Activated naive CD8-positive, alpha-beta T cell treated with anti-CD3 and anti-CD28 coated beads, Interleukin-2, amount 10 ng/mL, durations not matched to agents 7 days and 5 days (primary cell): ENCODE results near the gene CSGALNACT2. TPM values are rescaled to one million over a fixed set of nuclear protein-coding genes. Genes with fewer than 3 reads are reported as not detected.
"Not testable (repeated sequence)": the region's sequence is repeated elsewhere in the genome, so short reads cannot be mapped to it uniquely, and the experiment has no call there.

Experiments
- ATAC-seq: fragments of 150-1000 bp; cut with Tn5 transposase; one replicate; pipeline ENCODE4 v1.10.0; 2021; ENCODE audit warnings: low read depth, moderate library complexity
- POLR2A ChIA-PET: fragments of 350-600 bp; sonication (Branson Sonifier 250); formaldehyde crosslinking; loops from one replicate; lab custom pipeline; 2021; ENCODE audit warnings: antibody characterized with exemption; lab: Charles Lee
- DNase-seq: peaks from one replicate; pipeline ENCODE4 v3.0.0; 2021
- H3K27ac Mint-ChIP-seq: one replicate; pipeline ENCODE4 v1.8.0; 2022; ENCODE audit warnings: mild to moderate bottlenecking, mixed read lengths
- H3K27me3 Mint-ChIP-seq: one replicate; pipeline ENCODE4 v1.8.0; 2022; ENCODE audit warnings: mild to moderate bottlenecking, moderate library complexity, mixed read lengths
- H3K36me3 Mint-ChIP-seq: one replicate; pipeline ENCODE4 v1.8.0; 2021; ENCODE audit warnings: mild to moderate bottlenecking, mixed read lengths
- H3K4me1 Mint-ChIP-seq: one replicate; pipeline ENCODE4 v1.8.0; 2021; ENCODE audit warnings: mixed read lengths
- H3K4me3 Mint-ChIP-seq: one replicate; pipeline ENCODE4 v1.8.0; 2022; ENCODE audit warnings: mild to moderate bottlenecking, moderate library complexity, mixed read lengths
- H3K9me3 Mint-ChIP-seq: one replicate; pipeline ENCODE4 v1.8.0; 2021; ENCODE audit warnings: mixed read lengths
- total RNA-seq, 2 experiments: library from RNA; stranded (reverse); gene quantifications; one replicate each; pipeline ENCODE4 v1.2.3, GENCODE V29; 2021

Gene CSGALNACT2
- total RNA-seq, 2 experiments from 2014 or later: 37.2 to 39.5 TPM

DNA sequence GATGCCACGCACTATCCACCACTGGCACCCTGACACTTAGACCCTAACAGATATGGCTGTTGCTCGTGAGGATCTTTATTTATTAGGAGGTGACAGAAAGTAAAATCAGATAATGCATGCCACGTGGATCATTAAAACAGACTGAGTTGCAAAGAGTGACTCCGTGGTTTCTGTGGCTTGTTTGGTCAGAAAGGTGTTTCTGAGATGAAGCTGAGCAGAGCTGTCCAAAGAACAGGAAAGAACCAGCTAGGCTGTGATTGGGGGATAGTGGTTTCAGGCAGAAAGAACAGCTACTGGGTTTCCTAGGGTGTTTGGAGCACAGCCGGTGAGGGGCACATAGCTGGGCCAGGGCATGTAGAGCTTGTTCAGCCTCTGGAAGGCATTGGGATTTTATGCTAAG lies 34.4 kb downstream of the CSGALNACT2 start:
- Mint-ChIP-seq H3K27ac (no peak overlapping the region), H3K36me3 (peaks cover 57% of the 10 kb centered on the region), H3K4me3 (no peak overlapping the region), H3K9me3 (no peaks in the 10 kb centered on the region), H3K4me1 (peaks cover 12% of the 10 kb centered on the region), H3K27me3 (no peaks in the 10 kb centered on the region)
- DNase-seq (no peak), ATAC-seq (no peak)
- POLR2A ChIA-PET: no interaction called here

DNA sequence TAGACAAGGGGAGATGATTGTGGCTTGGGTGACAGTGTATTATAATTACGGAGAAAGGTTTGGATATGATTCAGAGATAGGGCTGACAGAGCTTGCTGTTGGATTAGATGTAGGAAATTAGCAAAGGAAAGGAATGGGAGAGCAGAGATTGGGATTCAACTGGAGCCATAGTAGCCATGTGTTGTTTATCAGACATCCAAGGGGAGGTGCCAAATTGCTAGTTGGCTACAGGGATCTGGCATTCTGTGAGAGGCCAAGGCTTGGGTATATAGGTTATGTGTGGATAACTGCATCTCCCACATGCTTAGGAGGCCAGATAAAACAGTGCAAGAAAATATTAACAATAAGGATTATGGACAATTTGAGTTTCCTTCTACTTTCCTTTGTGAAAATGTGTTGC lies 34.9 kb downstream of the CSGALNACT2 start:
- Mint-ChIP-seq H3K27ac (peak overlapping the region; percentile 3), H3K36me3 (peaks cover 62% of the 10 kb centered on the region), H3K4me1 (peaks cover 12% of the 10 kb centered on the region), H3K4me3 (no peak overlapping the region), H3K27me3 (no peaks in the 10 kb centered on the region), H3K9me3 (no peaks in the 10 kb centered on the region)
- no peak for ATAC-seq
- no peak for DNase-seq
- POLR2A ChIA-PET: no interaction called here

DNA sequence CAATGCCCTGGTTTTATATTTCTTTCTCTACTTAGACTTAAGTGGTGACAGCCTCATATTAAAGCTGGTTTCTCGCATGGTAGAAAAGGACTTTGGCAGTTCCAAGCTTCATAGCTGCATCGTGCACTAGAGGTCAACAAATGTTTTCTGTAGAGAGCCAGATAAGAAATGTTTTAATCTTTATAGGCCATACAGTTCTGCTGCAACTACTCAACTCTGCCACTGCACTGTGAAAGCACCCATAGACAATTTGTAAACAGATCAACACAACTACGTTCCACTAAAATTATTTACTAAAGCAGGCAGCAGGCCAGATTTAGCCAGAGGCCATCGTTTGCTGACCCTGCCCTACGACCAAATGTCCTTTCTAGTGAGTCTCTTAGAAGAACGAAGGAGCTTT lies 36.7 kb downstream of the CSGALNACT2 start:
- H3K27me3 Mint-ChIP-seq: no peaks in the 10 kb centered on the region
- ATAC-seq (no peak), DNase-seq (no peak)
- no peak overlapping the region for H3K27ac Mint-ChIP-seq
- H3K4me1 Mint-ChIP-seq: peaks cover 12% of the 10 kb centered on the region
- no peak overlapping the region for H3K4me3 Mint-ChIP-seq
- H3K36me3 Mint-ChIP-seq: peaks cover 62% of the 10 kb centered on the region
- peaks cover 2% of the 10 kb centered on the region for H3K9me3 Mint-ChIP-seq
- POLR2A ChIA-PET: no interaction called here

DNA sequence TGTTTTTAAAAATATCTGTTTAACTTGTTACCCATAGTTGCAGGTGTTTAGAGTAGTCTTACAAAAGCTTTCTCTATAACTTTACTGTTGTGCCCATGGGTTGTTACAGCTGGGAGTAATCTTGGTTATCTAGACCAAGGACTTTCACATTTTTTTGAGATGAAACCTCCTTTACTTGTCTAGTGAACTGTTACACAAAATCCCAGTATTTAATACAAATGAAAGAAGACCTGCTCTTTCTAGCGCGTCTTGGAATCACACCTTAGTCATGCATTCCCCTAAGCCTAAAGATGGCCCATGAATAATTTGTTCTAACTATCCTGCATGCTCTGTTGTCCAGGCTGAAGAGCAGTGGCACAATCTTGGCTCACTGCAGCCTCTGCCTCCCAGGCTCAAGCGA lies 38.0 kb downstream of the CSGALNACT2 start:
- Mint-ChIP-seq H3K27me3 (no peaks in the 10 kb centered on the region), H3K4me3 (no peak overlapping the region), H3K4me1 (peaks cover 16% of the 10 kb centered on the region), H3K9me3 (peaks cover 2% of the 10 kb centered on the region), H3K36me3 (peaks cover 69% of the 10 kb centered on the region), H3K27ac (peak overlapping the region; percentile 27)
- ATAC-seq (no peak), DNase-seq (no peak)
- POLR2A ChIA-PET: interaction anchor here (0.5 kb wide), 1 partner anchor 156 kb away, joined by 3 read pairs; no protein-coding TSS in a partner anchor

DNA sequence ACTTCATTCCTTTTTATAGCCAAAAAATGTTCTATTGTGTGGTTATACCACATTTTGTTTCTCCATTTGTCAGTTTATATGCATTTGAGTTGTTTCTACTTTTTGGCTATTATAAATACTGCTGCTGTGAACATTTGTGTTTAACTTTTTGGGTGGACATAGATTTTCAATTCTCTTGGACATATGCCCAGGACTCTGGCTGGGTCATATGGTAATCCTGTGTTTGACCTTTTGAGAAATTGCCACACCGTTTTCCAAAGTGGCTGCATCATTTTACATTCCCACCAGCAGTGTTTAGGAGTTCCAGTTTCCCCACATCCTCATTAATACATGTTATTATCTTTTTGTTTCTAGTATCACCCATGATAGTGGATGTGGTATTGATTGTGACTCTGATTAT lies 39.4 kb downstream of the CSGALNACT2 start:
- Mint-ChIP-seq H3K27ac (no peak overlapping the region), H3K36me3 (peaks cover 69% of the 10 kb centered on the region), H3K9me3 (peaks cover 2% of the 10 kb centered on the region)

DNA sequence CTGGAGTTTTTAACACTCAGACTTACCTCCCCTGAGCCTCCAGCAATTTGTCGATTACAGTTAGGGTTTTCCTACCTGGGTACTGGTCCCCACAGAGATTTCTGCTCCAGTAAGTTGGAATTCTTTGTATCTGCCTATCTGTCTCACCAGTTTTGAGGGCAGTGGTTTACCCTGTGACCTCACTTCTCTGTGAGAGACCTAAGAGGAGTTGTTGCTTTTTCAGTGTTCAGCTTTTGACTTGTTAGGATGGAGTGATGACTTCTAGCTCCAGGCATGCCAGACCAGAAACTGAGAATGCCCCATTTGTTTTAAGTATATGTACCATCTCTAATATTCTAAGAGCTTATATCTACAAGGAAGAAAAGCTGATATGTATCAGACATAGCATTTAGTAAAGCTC lies 42.9 kb downstream of the CSGALNACT2 start:
- POLR2A ChIA-PET: no interaction called here
- Mint-ChIP-seq H3K4me1 (peaks cover 6% of the 10 kb centered on the region), H3K36me3 (peaks cover 71% of the 10 kb centered on the region), H3K9me3 (peaks cover 2% of the 10 kb centered on the region), H3K4me3 (no peak overlapping the region), H3K27ac (no peak overlapping the region), H3K27me3 (no peaks in the 10 kb centered on the region)
- DNase-seq (no peak), ATAC-seq (no peak)

More for the DNA sequence above, 39.4 kb downstream of the CSGALNACT2 start:
- no peaks in the 10 kb centered on the region for H3K27me3 Mint-ChIP-seq
- no peak overlapping the region for H3K4me3 Mint-ChIP-seq
- POLR2A ChIA-PET: no interaction called here
- no peak for ATAC-seq
- DNase-seq: no peak
- peaks cover 12% of the 10 kb centered on the region for H3K4me1 Mint-ChIP-seq

DNA sequence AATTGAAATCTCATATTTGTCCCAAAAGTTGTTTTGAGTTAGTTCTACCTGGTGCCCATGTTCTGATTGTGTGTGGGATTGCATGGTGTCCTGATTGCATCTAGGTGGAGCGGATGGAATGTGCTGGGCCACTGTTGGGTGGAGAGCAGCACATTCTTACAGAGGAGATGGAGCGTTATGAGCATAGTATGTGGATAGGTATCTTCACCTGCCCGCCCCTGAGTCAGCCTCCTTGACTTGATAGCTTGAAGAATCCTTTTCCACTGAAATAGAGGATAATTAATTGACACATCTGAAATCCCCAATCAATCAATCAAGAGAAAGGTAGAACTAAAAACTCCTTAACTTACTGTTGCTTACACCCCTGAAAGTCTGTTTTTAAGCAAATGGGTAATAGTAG lies 45.5 kb downstream of the CSGALNACT2 start:
- H3K27ac Mint-ChIP-seq, H3K4me1 Mint-ChIP-seq, H3K4me3 Mint-ChIP-seq, DNase-seq, ATAC-seq, POLR2A ChIA-PET, H3K9me3 Mint-ChIP-seq, H3K27me3 Mint-ChIP-seq: not testable (repeated sequence)
- H3K36me3 Mint-ChIP-seq: peaks cover 64% of the 10 kb centered on the region

DNA sequence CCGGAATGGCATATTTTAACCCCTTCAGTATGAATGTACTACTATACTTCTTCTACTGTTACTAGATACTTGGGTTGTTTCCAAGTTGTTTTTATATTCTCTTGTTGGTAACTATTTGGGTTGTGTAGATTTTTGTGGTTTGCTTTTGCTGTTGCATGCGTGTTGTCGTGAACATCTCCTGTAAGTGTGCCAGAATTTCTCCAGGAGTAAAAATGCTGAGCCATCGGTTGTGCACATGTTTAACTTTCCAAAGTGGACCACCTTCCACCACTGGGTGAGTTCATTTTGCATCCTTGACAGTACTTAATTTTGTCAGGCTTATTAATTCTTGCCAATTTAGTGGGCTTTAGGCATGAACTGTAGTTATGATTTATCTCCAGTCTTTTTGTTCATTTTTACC lies 47.9 kb downstream of the CSGALNACT2 start:
- Mint-ChIP-seq H3K27ac (no peak overlapping the region), H3K27me3 (no peaks in the 10 kb centered on the region), H3K4me1 (peaks cover 3% of the 10 kb centered on the region), H3K36me3 (peaks cover 50% of the 10 kb centered on the region), H3K4me3 (no peak overlapping the region), H3K9me3 (no peaks in the 10 kb centered on the region)
- DNase-seq (no peak), ATAC-seq (no peak)
- POLR2A ChIA-PET: no interaction called here

DNA sequence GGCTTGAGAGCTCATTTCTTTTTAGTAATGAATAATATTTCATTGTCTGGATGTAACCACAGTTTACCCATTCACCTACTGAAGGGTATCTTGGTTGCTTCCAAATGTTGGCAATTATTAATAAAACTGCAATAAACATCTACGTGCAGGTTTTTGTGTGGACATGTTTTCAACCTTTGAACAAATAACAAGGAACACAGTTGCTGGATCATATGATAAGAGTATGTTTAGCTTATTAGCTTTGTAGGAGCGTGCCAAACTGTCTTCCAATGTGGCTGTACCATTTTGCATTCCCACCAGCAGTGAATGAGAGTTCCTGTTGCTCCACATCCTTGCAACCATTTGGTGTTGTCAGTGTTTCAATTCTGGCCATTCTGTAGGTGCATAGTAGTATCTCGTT lies 49.0 kb downstream of the CSGALNACT2 start:
- POLR2A ChIA-PET: no interaction called here
- no peak for ATAC-seq
- peaks cover 44% of the 10 kb centered on the region for H3K36me3 Mint-ChIP-seq

DNA sequence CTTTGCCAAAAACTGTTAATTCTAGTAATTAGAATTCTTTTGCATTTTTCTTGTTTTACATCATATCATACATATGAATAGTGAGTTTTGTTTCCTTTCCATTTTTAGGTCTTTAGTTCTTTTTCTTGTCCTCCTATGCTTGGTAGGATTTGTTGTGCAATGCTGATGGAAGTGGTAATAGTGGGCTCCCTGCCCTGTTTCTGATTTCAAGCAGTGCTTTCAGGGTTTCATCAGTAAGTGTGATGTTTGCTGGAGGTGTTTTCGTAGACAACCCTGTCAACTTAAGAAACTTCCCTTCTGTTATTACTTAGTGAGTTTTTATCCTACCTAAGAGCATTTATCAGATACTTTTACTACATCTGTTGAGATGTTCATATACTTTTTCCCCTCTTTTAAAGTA lies 50.5 kb downstream of the CSGALNACT2 start:
- no peak overlapping the region for H3K27ac Mint-ChIP-seq
- ATAC-seq: no peak
- H3K4me3 Mint-ChIP-seq: no peak overlapping the region
- no peaks in the 10 kb centered on the region for H3K4me1 Mint-ChIP-seq
- POLR2A ChIA-PET: no interaction called here
- H3K27me3 Mint-ChIP-seq: no peaks in the 10 kb centered on the region
- no peaks in the 10 kb centered on the region for H3K9me3 Mint-ChIP-seq
- DNase-seq: no peak
- peaks cover 33% of the 10 kb centered on the region for H3K36me3 Mint-ChIP-seq

More for the DNA sequence above, 49.0 kb downstream of the CSGALNACT2 start:
- H3K4me1 Mint-ChIP-seq: peaks cover 1% of the 10 kb centered on the region
- no peak overlapping the region for H3K4me3 Mint-ChIP-seq
- H3K27me3 Mint-ChIP-seq: no peaks in the 10 kb centered on the region
- no peaks in the 10 kb centered on the region for H3K9me3 Mint-ChIP-seq
- no peak overlapping the region for H3K27ac Mint-ChIP-seq
- no peak for DNase-seq

DNA sequence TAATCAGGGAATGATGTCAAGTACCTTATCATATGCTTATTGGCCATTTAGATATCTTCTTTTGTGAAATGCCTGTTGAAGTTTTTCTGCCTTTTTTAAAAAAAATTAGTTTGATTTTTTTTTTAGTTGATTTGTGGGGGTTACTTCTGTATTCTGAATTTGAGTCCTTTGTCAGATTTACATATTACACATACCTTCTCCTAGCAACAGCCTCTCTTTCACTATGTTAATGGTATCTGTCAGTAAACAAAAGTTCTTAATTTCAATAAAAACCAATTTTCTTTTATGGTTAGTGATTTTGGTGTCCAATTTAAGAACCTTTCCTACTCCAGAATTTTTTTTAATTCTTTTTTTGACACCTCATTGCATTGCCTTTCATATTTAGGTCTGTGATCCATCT lies 52.0 kb downstream of the CSGALNACT2 start:
- H3K27me3 Mint-ChIP-seq: no peaks in the 10 kb centered on the region
- H3K4me3 Mint-ChIP-seq: no peak overlapping the region
- H3K9me3 Mint-ChIP-seq: no peaks in the 10 kb centered on the region
- H3K36me3 Mint-ChIP-seq: peaks cover 26% of the 10 kb centered on the region
- no peak overlapping the region for H3K27ac Mint-ChIP-seq
- POLR2A ChIA-PET: no interaction called here
- H3K4me1 Mint-ChIP-seq: no peaks in the 10 kb centered on the region
- no peak for DNase-seq
- no peak for ATAC-seq

DNA sequence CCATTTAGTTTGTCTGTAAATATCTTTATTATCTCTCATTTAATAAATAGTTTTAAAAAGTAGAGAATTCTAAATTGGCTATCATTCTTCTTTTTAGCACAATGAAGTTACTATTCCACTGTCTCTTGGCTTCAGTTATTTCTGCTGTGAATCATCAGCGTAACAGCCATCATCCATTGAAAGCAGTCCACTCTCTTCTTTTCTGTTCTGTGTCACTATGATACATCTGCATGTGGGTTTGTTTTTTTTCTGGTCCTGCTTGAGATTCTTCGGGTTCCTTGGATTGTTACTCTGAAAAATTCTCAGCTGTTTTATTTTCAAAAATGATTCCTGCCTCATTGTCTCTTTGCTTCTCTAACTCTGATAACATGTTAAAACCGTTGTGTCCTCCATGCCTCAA lies 52.5 kb downstream of the CSGALNACT2 start:
- no peak for DNase-seq
- Mint-ChIP-seq H3K9me3 (no peaks in the 10 kb centered on the region), H3K4me3 (no peak overlapping the region), H3K36me3 (peaks cover 24% of the 10 kb centered on the region), H3K27me3 (no peaks in the 10 kb centered on the region), H3K4me1 (peaks cover 2% of the 10 kb centered on the region), H3K27ac (no peak overlapping the region)
- POLR2A ChIA-PET: no interaction called here
- no peak for ATAC-seq

DNA sequence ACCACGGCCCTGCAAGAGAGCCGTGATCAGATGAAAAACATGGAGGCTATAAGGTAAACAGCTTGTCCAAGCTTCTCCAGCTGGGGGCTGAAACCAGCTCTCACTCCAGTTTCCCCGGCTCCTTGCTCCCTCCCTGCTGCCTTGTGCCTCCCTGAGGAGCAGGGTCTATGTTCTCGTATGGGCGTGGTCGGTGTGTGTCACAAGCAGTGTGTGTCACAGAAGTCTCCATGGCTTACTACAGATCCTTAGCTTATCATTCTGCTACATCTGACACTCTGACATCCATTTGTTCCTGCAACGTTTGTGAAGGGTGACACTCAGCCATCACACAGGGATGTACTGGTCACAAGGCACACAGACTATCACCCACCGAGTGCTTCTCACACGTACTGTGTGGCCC lies 54.6 kb downstream of the CSGALNACT2 start:
- Mint-ChIP-seq H3K4me1 (peaks cover 2% of the 10 kb centered on the region), H3K27me3 (no peaks in the 10 kb centered on the region), H3K27ac (no peak overlapping the region), H3K9me3 (no peaks in the 10 kb centered on the region), H3K4me3 (no peak overlapping the region), H3K36me3 (peaks cover 9% of the 10 kb centered on the region)
- DNase-seq: no peak
- ATAC-seq: no peak
- POLR2A ChIA-PET: no interaction called here

DNA sequence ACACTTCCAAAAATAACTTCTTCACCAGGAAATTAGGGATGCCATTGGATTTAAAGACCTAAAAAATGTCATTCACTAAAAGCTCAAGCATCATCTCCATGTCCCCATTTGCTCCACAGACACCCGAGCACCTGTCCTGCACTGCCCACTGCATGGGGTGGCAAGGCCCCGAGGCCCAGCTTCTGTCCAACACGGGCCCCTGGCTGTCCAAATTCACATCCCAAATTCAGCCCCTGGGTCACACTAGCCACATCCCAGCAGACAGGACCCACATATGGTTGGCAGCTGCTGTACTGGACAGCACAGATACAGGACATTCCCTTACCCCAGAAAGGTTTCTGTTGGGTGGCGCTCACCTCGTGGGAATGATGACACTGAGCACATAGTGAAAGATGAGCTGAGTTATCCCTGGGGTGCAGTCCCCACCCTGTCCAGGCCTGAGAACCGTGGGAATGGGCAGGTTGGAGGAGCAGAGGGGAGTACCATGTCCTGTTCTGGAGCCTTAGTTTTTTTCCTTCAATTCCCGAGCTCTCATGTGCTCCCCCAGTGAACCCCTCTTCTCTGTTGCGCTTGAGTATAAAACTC lies 55.3 kb downstream of the CSGALNACT2 start:
- no peak overlapping the region for H3K27ac Mint-ChIP-seq
- no peaks in the 10 kb centered on the region for H3K9me3 Mint-ChIP-seq
- ATAC-seq (no peak), DNase-seq (no peak)
- H3K27me3 Mint-ChIP-seq: no peaks in the 10 kb centered on the region
- POLR2A ChIA-PET: interaction anchor here (0.9 kb wide), 1 partner anchor 54 kb away, joined by 5 read pairs; no protein-coding TSS in a partner anchor
- H3K36me3 Mint-ChIP-seq: peaks cover 7% of the 10 kb centered on the region
- no peak overlapping the region for H3K4me3 Mint-ChIP-seq
- peaks cover 2% of the 10 kb centered on the region for H3K4me1 Mint-ChIP-seq
